SK-N-SH treated with all-trans-retinoic acid at 6 μM for 48 hours (cell line): ENCODE data around the gene ESD.

Experiments
- BACH2 ChIP-seq: fragments of 250-450 bp; sonication (Bioruptor Pico); IDR thresholded peaks from 2 replicates; pipeline ENCODE4 v1.9.0; 2021; ENCODE audit warnings: mild to moderate bottlenecking, borderline replicate concordance
- CSDC2 ChIP-seq: fragments of 250-450 bp; sonication (Bioruptor Pico); IDR thresholded peaks from 2 replicates; pipeline ENCODE4 v1.5.0; 2020; ENCODE audit warnings: mild to moderate bottlenecking, moderate library complexity
- ESRRG ChIP-seq: fragments of 250-450 bp; sonication (Bioruptor Pico); IDR thresholded peaks from 2 replicates; pipeline ENCODE4 v1.6.1; 2021; ENCODE audit warnings: mild to moderate bottlenecking
- OSR1 ChIP-seq: fragments of 250-450 bp; sonication (Bioruptor Pico); IDR thresholded peaks from 2 replicates; pipeline ENCODE4 v1.8.0; 2022; ENCODE audit warnings: moderate library complexity, mild to moderate bottlenecking, inconsistent platforms
- TCF4 ChIP-seq: fragments of 250-450 bp; sonication (Bioruptor Pico); IDR thresholded peaks from 2 replicates; pipeline ENCODE4 v1.8.0; 2021; ENCODE audit warnings: mild to moderate bottlenecking, moderate library complexity, borderline replicate concordance
- ZFP30 ChIP-seq: fragments of 450-650 bp; formaldehyde crosslinking; IDR thresholded peaks from 2 replicates; pipeline ENCODE4 v1.5.0; 2022; ENCODE audit warnings: mild to moderate bottlenecking, moderate library complexity
- ZNF70 ChIP-seq: fragments of 450-650 bp; formaldehyde crosslinking; IDR thresholded peaks from 2 replicates; pipeline ENCODE4 v1.5.0; 2020; ENCODE audit warnings: mild to moderate bottlenecking, moderate library complexity

DNA sequence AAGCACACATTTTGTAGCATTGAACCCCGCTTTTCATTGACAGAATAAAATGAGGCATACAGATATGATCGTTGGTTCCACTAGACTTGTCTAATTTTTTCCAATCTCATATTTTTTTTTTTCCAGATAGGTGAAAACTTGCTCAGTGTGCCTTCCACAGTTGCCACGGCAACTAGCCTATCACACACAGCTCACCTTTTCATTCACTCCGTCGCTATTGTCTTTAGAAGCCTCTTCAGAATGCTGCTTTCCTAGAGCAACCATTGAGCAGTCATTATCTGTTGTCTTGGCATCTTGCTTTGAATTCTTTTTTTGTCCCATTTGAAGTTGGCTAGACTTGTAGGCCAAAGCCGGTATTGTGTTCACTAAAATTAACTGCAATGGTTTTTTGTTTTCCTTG, 37.7 kb upstream of the ESD start:
- TF ChIP-seq ESRRG (CRISPR knock-in tag) (no peak), TCF4 (CRISPR knock-in tag) (no peak), ZNF70 (CRISPR knock-in tag) (no peak), CSDC2 (CRISPR knock-in tag) (no peak), OSR1 (CRISPR knock-in tag) (no peak), ZFP30 (no peak), BACH2 (CRISPR knock-in tag) (no peak)
